OCI-M1 (cell line): ENCODE results near the gene TIMM8A.

ENCODE experiments used
- DNase-seq: peaks from one replicate; lab custom pipeline; 2025; lab: John Stamatoyannopoulos, UW

Gene TIMM8A, protein sequence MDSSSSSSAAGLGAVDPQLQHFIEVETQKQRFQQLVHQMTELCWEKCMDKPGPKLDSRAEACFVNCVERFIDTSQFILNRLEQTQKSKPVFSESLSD

GRCh38 chrX:101348452-101349192, at the start of gene TIMM8A:
Gene TIMM8A, minus strand, starts transcription at chrX:101348742. Its CDS starts 78 bp downstream, at chrX:101348664.
- peak; percentile 90 for DNase-seq

- no peak for DNase-seq
These were observed 49.2 kb upstream of the TIMM8A start for GRCh38 chrX:101397779-101398178.

- DNase-seq, result peak; percentile 61
These were observed 47.2 kb upstream of the TIMM8A start for GRCh38 chrX:101395789-101396188.

DNA sequence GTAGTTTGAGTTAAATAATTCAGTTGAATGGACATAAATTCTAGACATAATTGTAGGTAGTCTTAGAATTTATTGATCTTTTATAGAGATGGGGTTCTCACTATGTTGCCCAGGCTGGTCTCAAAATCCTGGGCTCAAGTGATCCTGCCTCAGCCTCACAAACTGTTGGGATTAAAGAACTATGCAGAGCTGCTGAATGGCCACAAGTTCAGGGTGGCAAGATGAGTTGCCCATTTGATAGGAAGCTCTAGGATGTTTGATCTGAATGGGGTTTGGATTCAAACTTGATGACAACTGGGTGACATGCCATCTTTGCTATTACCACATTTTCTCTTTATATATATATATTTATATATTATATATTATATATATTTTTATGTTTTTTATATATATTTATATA, 45.8 kb upstream of the TIMM8A start:
- DNase-seq, result no peak

GRCh38 chrX:101393530-101394305, 45.2 kb upstream of the TIMM8A start:
- DNase-seq, result no peak

- DNase-seq, result no peak
These were observed 43.3 kb upstream of the TIMM8A start for GRCh38 chrX:101391831-101392230.

DNA sequence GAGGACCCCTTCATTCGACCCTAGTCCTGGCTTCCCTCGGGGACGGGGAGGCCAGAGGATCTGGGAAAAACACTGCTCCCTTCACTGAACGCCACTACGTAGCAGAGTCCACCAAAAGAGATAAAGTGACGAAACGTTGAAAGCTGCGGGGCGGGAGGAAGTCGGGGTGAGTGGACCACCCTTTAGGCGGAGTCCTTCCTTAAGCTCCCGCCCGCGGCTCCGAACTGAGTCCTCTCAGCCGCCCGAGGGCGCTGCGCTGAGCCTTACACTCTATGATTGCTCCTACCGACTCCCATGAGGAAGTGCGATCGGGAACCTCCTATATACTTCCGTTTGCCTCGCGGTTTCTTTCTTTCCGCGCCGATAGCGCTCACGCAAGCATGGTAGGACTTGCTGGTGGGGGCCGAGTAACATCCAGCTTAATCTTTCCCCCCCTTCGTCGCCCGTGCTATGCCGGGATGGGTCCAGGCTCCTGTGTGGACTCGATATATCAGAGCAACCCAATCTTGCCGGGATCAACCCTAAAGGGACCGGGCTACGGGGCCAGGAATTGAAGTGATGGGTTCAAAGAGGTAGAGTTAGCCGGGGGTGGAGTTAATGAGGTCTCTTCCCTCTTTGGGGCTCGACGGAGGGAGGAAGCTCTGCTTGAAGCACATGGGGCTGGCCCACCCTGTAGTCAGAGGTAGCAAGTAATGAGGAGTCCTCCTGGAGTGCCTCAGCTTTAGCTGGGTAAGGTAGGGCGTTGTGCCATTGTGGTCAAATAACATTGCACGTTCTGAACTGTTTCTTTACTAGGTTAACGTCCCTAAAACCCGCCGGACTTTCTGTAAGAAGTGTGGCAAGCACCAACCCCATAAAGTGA, 42.4 kb upstream of the TIMM8A start, which contains the start of gene RPL36A:
TSS of gene RPL36A (plus strand) at position 348 of the 862 bp plus-strand sequence. CDS start at position 381, 33 bp downstream.
- DNase-seq, result peak; percentile 97

DNA sequence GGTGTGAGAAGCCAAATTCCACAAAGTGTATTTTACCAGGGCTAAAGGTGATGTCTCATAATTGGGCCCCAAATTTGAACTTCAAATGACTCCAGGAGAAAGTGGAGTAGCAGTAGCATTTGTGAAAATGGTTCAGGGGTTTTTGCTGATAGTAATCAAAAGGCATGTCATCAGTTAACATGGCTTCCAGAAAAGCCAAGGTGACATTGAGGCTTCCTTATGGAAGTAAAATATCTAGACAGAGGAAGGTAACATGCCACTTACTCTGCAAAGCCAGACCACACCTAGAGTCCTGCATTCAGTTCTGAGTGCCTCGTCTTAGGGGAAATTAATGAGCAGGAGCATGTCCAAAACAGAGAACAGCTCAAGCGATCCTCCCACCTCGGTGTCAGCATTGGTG, 40.1 kb upstream of the TIMM8A start:
- DNase-seq, result no peak

DNA sequence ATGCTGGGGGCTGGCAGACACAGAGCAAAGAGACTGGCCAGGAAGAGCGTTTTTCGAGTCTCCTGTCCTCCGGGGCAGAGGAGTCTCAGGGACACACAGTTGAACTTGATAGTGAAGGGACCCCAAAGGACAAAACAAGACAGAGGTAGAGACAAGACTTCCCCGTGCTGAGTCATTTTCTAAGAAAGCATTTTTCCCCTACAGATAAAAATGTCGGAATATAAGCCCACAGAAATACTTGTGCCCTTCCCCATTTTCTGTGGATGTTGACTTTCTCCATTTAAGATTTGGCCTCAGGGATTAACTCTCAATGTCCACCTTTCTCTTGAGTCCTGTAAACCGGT, 38.0 kb upstream of the TIMM8A start:
- DNase-seq, result peak; percentile 77

- DNase-seq, result peak; percentile 90
These were observed 37.4 kb upstream of the TIMM8A start, which contains the start of gene BTK for GRCh38 chrX:101385795-101386541. Gene BTK, minus strand, starts transcription at chrX:101386191. Its CDS starts 10,907 bp downstream, at chrX:101375284.

- peak; percentile 59 for DNase-seq
These were observed 36.6 kb upstream of the TIMM8A start for GRCh38 chrX:101385026-101385684.

DNA sequence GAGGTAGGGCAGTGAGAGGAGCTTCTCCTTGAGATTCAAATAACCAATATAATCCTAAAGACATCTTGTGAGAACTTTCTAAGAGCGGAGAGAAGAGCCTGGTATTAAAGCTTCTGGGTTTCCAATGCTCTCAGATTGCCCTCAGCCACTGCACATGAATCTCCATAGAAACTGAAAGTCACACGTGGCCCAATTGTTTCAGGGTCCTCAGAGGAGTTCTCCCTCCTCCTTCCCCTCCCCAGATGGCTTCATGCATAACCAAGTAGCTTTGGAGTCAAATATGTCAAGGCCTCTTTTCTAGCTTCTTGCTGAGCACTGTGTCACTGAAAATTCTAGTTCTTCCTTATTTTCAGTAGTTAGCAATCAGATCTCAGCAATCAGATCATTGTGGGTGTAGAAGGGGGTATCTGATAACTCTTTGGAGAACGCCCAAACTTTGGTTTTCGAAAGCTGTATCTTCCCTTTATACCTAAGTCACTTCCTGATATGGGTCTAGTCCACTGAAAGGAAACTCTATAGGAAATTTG, 35.2 kb upstream of the TIMM8A start:
- DNase-seq, result peak; percentile 65

GRCh38 chrX:101377547-101377946, 29.0 kb upstream of the TIMM8A start:
- DNase-seq, result peak; percentile 5

GRCh38 chrX:101370888-101371504, 22.5 kb upstream of the TIMM8A start:
- no peak for DNase-seq

GRCh38 chrX:101369687-101370086, 21.1 kb upstream of the TIMM8A start:
- no peak for DNase-seq

- peak; percentile 13 for DNase-seq
These were observed 20.3 kb upstream of the TIMM8A start for GRCh38 chrX:101368800-101369199.

DNA sequence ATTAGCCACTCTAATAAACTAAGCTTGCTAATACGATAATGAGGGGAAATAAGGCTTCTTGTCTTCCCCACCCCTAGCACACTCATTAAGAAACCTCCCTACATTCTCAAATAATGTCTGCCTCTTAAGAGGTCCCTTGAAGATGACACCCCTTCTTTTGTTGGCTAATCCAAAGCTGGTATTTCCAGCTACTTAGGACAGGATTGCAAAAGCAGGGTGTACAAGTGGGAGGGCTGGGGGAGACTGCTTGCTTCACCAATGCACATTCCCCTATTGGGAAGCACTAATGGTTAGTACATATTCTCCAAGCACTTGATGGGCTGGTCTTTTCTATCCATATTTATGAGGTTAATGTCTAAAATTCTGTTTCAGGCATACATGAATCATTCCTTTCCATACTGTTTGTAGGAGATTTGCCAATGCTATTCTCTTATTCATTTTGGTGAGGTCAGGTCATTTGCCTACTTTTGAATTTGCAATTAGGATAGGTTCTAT, 16.8 kb upstream of the TIMM8A start:
- DNase-seq, result no peak

DNA sequence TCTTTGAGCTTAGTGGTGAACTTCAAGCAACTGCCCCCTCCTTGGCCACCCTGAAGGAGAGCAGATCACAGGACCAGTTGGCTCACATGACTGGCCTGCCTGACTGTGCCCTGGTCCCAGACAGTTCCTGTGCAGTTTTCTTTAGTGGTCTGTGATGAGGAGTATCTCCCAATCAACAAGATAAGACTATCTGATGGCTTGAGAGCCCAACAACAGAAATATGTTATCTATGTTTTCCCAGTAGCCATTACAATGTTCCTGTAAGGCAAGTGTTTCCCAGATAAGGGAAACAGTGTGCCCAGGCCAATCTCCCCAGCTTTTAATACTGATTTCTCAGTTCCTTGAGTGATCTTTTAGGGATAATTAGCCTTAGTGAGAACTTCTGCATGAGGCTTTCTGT, 14.2 kb upstream of the TIMM8A start:
- no peak for DNase-seq

GRCh38 chrX:101362116-101362515, 13.6 kb upstream of the TIMM8A start:
- DNase-seq, result no peak

GRCh38 chrX:101360390-101360789, 11.8 kb upstream of the TIMM8A start:
- no peak for DNase-seq
